GM18511 (cell line): ENCODE data around the gene BHLHA9.
"Not testable (repeated sequence)": the region's sequence is repeated elsewhere in the genome, so short reads cannot be mapped to it uniquely, and the experiment has no call there.

Experiments
- ATAC-seq: cut with Tn5 transposase; IDR thresholded peaks from one replicate; pipeline ENCODE4 v1.9.1; 2021; ENCODE audit warnings: mild to moderate bottlenecking, moderate library complexity; ENCODE audit not compliant: unreplicated experiment

Gene BHLHA9

DNA sequence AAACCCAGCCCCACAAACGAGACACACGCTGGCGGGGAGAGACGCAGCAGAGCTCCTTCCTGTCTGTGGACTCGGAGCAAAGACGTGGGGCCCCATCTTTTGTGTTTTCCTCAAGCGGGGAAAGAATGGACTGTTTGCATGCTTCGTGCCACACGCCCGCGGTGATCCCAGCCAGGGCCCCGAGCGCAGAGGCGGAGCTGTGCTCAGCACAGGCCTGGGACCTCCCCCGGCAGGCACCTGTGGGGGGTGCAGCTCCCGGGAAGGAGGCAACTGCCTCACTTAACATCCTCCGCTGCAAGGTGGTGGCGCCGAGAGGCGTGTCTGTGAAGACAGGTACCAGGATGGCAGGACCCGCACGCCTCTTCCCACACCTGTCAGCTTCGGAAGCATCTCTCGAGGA, 28.4 kb downstream of the BHLHA9 start:
- ATAC-seq, result no peak

DNA sequence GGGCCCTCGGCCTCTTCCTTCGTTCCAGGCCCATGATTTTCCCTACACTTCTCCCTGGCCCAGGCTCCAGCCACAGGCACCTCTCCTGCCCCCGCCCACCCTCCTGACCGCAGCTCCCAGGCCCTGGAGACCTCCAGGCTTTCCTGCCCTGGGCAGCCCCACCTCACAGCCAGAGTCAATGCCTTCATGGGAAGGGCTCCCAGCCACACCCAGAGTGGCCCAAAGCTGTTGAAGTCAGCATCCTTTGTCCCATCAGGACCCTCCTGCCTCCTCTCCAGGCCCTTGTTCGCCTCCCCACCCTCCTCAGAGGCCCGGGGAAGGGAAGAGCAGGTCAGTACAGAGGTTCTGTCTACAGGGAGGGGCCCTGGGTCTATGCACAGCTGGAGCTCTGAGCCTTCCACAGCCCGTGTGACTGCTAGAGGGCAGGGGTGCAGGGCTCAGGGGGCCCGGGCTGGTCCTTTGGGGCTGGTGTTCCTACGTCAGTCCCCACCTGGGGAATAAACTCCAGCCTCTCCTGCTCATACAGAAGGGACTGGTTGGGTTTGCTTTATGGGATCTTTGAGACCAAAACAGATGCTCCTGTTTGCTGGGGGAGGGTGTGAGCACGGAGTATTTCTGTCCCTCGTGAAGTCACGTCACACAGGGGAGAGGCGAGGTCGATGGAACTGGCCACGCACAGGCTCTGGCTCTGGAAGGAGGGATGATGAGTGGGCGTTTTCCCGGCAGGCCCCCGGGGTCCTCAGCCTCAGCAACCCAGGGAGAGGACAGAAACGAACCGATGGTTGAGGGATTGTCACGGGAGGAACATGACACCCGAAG, 29.5 kb downstream of the BHLHA9 start:
- ATAC-seq, result no peak

DNA sequence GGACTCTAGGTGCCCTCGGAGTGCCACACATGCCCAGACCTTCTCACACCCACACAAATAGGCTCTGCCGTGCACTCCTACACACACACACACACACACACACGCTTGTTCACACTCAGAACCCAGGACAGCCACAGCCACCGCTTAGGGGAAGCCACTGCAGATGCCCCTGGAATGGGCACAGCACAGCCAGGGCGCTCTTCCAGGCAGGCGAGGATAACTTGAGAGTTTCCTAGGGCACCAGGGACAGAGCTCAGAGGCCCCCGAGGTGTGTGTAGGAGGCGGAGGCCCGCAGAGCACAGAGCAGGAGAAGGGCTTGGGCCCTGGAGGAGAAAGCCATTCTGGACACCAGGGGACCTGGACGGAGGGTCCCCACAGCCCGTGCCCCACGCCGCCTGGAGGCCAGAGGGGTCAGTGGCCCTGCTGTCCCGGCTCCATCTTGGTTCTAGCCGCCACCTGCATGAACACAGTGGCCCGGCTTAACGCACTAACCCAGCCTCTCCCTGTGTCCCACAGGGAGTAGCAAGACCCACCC, 30.2 kb downstream of the BHLHA9 start:
- ATAC-seq, result no peak

DNA sequence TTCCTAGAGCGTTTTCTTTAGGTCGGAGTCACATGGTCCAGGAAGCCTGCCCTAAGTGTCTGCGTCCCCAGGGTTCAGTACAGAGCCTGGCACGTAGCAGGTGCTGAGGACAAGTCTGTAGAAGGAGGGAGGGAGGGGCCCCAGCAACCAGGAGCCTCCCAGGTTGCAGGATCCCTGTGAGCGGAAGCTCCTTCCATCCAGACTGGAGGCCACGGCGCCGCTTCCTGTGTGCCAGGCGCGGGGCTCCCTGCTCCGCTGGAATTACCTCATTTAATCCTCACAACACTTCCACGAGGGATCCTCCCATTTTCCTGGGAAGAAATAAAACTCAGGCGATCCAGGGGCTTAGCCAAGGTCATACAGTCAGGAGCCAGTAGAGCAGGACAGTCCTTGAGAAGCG, 31.3 kb downstream of the BHLHA9 start:
- ATAC-seq, result no peak

DNA sequence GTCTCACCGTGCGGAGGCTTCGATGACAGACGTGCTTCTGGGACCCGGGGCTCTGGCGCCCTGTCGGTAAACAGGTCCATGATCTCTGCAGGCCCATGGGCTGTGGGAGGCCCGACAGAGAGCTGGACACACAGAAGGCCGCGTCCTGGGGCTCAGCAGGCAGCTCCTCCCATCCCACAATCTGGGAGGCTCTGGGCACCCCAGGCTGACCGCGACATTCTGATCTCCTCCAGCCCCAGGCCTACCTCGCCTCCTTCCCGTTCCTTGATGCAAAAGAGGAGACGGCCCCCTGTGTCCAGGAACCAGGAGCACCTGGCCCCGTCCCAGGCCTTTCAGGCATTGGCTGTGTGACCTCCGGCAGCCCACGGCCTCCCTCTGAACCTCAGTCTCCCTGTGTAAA, 32.5 kb downstream of the BHLHA9 start:
- no peak for ATAC-seq

DNA sequence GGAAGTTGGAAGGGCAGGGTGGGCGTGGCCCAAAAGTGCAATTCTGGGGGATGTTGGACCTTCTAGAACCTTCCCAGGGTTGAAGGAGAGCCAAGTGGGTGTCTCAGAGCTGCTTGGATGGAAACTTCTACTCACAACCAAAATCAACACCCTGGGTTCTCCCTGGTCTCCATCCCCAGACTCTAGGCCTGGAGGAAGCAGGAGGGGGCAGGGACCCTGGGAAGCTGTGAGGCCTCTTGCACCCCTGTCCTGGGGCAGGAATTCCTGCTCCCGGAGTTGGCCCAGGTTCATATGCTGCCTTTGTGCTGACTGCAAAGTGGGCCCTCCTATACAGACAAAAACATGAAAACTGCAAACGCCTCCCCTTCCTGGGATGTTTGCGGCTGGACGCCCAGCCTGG, 34.3 kb downstream of the BHLHA9 start:
- no peak for ATAC-seq

DNA sequence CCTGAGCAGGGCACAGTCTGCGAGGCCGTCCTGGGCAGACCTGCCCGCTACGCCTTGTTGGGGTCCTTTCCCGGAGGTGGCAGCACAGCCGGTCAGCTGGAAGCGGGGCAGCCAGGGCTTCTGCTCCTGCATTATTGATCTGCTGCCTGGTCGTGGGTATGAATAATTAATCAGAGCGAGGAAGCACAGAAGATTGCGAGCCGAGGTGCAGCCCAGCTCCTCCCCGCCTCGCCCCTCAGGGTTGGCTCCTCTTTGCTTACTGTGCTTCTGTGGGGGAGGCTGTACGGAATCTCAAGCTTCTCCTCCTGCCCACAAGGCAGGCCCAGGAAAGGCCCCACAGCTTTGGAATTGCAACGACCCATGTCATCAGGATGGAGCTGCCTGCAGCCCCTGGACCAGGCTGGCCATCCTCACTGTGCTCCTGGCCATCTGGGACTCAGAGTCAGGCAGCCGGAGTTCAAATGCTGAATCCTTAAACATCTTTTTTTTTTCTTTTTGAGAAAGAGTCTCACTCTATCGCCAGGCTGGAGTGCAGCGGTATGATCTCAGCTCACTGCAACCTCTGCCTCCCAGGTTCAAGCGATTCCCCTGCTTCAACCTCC, 34.8 kb downstream of the BHLHA9 start:
- ATAC-seq, result no peak

DNA sequence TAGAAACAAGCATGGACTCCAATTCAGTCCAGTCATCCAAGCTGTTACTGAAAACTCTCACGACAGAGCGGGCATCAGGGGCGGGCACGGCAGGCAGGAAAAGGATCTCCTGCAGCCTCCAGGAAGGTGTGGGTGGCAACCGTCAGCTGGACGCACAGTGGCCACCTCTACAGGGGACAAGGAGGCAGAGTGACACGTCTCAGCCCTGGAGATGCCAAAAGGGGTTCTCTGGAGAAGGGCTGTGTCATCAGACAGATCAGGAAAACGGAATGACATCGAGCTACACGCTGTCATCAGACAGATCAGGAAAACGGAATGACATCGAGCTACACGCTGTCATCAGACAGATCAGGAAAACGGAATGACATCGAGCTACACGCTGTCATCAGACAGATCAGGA, 37.6 kb downstream of the BHLHA9 start:
- ATAC-seq, result not testable (repeated sequence)

DNA sequence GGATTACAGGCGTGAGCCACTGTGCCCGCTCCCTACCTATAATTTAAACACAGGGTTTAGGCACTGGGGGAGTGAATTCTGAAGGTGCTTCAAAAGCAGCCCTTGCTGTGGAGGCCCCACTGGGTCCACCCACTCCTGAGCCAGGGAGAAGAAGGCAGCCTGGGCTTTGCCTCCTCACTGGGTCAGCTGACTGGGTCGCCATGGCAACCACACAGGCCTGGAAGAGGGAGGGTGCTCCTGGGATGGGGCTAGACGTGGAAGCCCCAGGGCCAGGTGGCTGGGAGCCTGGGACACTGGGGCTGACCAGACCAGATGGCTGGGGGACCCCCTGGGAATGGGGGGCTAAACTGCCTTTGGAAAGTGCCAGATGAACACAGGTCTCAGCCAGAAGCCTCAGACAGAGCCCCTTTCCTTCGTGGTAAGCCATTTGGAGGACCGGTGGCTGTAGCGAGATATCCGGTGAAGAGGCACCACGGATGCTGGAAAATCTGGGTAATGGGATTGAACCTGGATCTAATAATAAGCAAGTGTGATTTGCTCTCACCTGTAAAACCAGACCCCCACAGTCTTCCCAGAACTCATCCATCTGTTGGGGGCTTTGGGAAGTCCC, 42.1 kb downstream of the BHLHA9 start:
- no peak for ATAC-seq

DNA sequence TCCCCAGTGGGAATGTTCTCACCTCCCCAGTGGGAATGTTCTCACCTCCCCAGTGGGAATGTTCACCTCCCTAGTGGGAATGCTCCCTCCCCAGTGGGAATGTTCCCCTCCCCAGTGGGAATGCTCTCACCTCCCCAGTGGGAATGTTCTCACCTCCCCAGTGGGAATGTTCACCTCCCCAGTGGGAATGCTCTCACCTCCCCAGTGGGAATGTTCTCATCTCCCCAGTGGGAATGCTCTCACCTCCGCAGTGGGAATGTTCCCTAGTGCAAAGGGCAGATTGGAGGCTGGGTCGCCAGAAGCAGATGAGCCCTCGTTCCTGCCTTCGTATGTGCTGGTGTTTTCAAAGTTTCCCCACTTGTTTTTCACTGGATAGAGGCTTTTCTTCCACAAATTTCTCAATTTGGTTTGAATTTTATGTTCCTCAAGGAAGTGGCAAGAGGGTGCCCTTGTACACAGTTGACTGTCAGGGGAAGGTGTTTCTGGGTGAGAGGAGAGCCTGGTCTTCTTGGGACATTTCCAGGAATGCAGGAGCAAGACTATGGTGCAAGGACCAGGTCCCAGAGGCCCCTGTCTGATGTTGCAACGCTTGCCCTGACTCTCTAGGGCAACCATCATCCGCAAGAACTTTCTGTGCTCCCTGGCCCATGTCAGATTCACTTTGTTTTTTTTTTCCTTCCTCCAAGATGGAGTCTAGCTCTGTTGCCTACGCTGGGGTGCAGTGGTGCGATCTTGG, 43.2 kb downstream of the BHLHA9 start:
- no peak for ATAC-seq

DNA sequence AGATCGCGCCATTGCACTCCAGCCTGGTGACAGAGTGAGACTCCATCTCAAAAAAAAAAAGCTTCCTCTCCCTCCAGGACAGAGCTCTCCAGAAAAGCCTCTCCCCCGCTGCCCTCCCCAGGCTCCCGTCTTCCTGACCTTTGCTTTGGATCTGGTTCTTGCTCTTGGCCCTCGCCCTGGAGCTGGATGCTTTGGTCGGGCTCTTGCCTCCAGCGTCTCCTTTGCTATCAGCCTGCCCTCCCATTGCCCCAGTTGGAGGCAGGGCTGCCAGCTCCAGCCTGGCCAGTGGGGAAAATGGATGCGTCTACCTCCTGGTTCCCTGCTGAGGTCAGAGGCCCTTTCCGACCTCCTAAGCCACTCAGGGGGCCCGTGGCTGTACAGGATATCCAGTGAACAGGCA, 45.2 kb downstream of the BHLHA9 start:
- no peak for ATAC-seq

DNA sequence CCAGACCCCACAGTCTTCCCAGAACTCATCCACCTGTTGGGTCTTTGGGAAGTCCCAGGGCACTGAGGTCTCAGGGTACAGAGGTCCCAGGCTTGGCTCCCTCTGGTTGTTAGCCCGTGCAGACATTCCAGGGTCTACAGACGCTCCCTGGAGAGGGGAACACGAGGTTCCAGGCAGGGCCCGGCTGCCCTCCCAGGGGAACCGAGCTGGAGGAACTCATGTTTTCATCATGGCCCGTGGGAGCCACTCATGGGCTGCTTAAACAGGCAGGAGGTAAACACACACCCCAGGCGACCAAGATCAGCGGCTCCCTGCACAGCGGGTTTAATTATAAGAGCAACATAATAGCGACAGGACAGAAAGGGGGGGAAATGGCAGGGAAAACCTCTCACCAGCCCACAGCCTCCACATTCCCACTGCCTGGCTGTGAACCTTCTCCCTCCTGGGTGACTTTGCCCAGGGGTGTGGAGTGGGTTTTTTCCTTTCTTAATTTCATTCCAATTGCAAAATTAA, 45.7 kb downstream of the BHLHA9 start:
- ATAC-seq, result no peak
